HFFc6 (cell line): ENCODE measurements around the gene FREM2. TPM values are rescaled to one million over a fixed set of nuclear protein-coding genes. Genes with fewer than 3 reads are reported as not detected.

ENCODE experiments used
- DNase-seq: peaks from one replicate; pipeline ENCODE4 v3.0.0-alpha.2; 2018
- H3K27ac Mint-ChIP-seq: 2 replicates; pipeline ENCODE4 v1.8.0; 2020; ENCODE audit warnings: mild to moderate bottlenecking, mixed read lengths
- H3K27me3 Mint-ChIP-seq: 2 replicates; pipeline ENCODE4 v1.8.0; 2021; ENCODE audit warnings: mild to moderate bottlenecking, moderate library complexity, mixed read lengths; ENCODE audit not compliant: insufficient read depth
- H3K36me3 Mint-ChIP-seq: 2 replicates; pipeline ENCODE4 v1.8.0; 2021; ENCODE audit warnings: low read depth, mixed read lengths
- H3K4me1 Mint-ChIP-seq: 2 replicates; pipeline ENCODE4 v1.8.0; 2020; ENCODE audit warnings: low read depth, mixed read lengths
- H3K4me3 Mint-ChIP-seq: 2 replicates; pipeline ENCODE4 v1.8.0; 2020; ENCODE audit warnings: mild to moderate bottlenecking, moderate library complexity, mixed read lengths
- H3K9me3 Mint-ChIP-seq: 2 replicates; pipeline ENCODE4 v1.8.0; 2020; ENCODE audit warnings: mild to moderate bottlenecking, mixed read lengths
- CTCF ChIP-seq: fragments of 200-600 bp; sonication (generic); IDR thresholded peaks from 2 replicates; pipeline ENCODE4 v1.5.0; 2021; ENCODE audit warnings: antibody characterized with exemption, mild to moderate bottlenecking
- total RNA-seq, 6 experiments: library from RNA; stranded (reverse); fragmentation: NEBNext Ultra II Directional; extraction: Animal tissue kit (Norgen Biotek cat#: 25700); gene quantifications; 2 replicates in 1 of 6; 3 replicates in 5 of 6; pipeline ENCODE4 v1.2.3, GENCODE V29; 2021

The FREM2 gene
- total RNA-seq, 6 experiments from 2014 or later, result not detected

- H3K4me3 Mint-ChIP-seq, result no peak overlapping the region
Observed at GRCh38 chr13:38824342-38824741, 137.5 kb downstream of the FREM2 start.

GRCh38 chr13:38826182-38826813 lies 139.4 kb downstream of the FREM2 start:
- Mint-ChIP-seq H3K4me1 (no peaks in the 10 kb centered on the region), H3K27ac (no peak overlapping the region), H3K4me3 (no peak overlapping the region), H3K9me3 (peaks cover 22% of the 10 kb centered on the region), H3K36me3 (no peaks in the 10 kb centered on the region), H3K27me3 (peaks cover 1% of the 10 kb centered on the region; the same call in 1 of the 2 replicates)
- no peak for DNase-seq
- no peak for TF ChIP-seq CTCF

More at GRCh38 chr13:38824342-38824741, 137.5 kb downstream of the FREM2 start:
- Mint-ChIP-seq H3K27me3 (no peaks in the 10 kb centered on the region), H3K27ac (no peak overlapping the region), H3K36me3 (no peaks in the 10 kb centered on the region), H3K4me1 (no peaks in the 10 kb centered on the region), H3K9me3 (peaks cover 9% of the 10 kb centered on the region; the same call in 1 of the 2 replicates)
- no peak for TF ChIP-seq CTCF
- no peak for DNase-seq

GRCh38 chr13:38830442-38831045 lies 143.7 kb downstream of the FREM2 start:
- Mint-ChIP-seq H3K27ac (no peak overlapping the region), H3K4me1 (no peaks in the 10 kb centered on the region), H3K4me3 (no peak overlapping the region), H3K36me3 (no peaks in the 10 kb centered on the region), H3K27me3 (peaks cover 1% of the 10 kb centered on the region), H3K9me3 (peaks cover 24% of the 10 kb centered on the region)
- no peak for DNase-seq
- no peak for TF ChIP-seq CTCF

- Mint-ChIP-seq H3K4me1 (no peaks in the 10 kb centered on the region), H3K4me3 (no peak overlapping the region), H3K27me3 (no peaks in the 10 kb centered on the region; the same call in 1 of the 2 replicates), H3K36me3 (no peaks in the 10 kb centered on the region), H3K9me3 (peaks cover 12% of the 10 kb centered on the region), H3K27ac (no peak overlapping the region)
- no peak for TF ChIP-seq CTCF
- DNase-seq, result no peak
Observed at GRCh38 chr13:38844581-38844980, 157.7 kb downstream of the FREM2 start.

GRCh38 chr13:38848360-38848759 lies 161.5 kb downstream of the FREM2 start:
- H3K4me3 Mint-ChIP-seq, result no peak overlapping the region
- H3K27me3 Mint-ChIP-seq, result no peaks in the 10 kb centered on the region
- H3K9me3 Mint-ChIP-seq, result peaks cover 4% of the 10 kb centered on the region; the same call in 1 of the 2 replicates
- H3K4me1 Mint-ChIP-seq, result no peaks in the 10 kb centered on the region
- DNase-seq, result no peak
- no peak for TF ChIP-seq CTCF
- no peak overlapping the region for H3K27ac Mint-ChIP-seq
- H3K36me3 Mint-ChIP-seq, result no peaks in the 10 kb centered on the region
